UCSD-AML1 (cell line): ENCODE measurements around the gene STAB2.
"Not testable (repeated sequence)": the region's sequence is repeated elsewhere in the genome, so short reads cannot be mapped to it uniquely, and the experiment has no call there.

Experiments used
- DNase-seq: peaks from one replicate; lab custom pipeline; 2025; ENCODE audit not compliant: unreplicated experiment; lab: John Stamatoyannopoulos, UW

STAB2 gene

DNA sequence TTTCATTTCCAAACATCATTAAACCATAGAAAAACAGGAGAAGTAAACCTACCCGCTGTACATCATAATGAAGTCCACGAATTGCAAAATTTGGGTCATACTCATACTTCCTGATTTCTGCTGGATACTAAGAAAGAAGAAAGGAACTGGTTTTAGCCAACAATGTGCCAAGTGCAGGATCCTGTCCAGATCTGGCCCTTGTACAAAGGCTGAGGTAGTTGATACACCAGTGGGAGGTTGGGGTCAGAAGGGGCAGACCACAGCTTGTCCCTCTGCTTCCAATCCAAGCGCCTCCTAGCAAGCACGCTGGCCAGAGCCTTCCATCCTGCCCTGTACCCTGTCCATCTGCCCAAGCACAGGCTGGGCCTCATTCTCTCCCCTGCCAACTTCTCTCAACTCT, 219.7 kb downstream of the STAB2 start:
- no peak for DNase-seq

DNA sequence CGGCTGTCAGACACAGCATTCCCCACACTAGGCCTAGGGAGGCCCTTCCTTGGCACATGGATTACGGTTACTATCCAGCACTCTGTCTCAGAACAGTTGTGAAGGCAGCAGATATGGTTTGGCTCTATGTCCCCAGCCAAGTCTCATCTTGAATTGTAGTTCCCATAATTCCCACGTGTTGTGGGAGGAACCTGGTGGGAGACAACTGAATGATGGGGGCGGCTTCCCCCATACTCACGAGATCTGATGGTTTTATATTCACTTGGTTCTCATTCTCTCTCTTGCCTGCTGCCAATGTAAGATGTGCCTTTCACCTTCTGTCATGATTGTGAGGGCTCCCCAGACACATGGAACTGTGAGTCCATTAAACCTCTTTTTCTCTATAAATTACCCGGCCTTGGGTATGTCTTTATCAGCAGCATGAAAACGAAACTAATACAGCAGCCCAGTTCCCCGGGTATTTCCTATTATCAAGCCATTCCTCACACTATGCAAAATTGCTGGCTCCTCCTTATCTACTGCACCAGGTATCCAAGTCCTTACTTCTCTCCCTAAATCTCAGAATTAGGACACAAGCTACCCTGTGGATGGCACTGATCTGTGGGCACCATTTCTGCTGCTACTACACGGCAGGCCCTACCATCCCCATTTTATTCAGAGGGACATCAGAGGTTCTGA, 220.6 kb downstream of the STAB2 start:
- DNase-seq, result no peak

DNA sequence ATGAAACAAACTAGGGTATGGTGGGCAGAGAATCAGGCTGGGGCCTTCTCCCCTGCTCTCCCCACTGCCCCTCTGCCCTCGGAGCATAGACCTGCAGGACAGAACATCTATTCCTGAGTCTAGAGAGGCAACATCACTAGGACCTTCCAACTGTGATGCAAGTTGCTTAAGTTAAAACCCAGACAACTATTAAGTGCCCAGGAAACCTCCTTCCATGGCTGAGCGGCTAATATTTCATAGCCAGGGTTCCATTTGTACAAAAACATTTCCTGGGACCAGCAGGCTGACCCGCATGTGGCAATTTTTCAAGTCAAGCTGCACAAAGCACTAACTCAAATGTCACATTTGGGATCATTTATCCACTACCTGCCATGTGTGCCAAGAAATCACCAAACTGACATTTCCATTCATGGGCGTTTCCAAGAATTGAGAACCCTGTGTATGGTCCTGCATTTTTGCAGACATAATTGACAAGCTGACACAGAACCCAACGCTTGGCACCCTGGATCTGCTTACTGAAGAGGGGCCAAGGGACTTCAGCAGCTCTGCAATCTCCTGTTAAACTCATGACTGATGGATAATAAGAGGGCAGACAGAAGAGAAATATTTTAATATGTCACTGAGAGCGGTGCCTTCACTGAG, 221.3 kb downstream of the STAB2 start:
- DNase-seq, result no peak

DNA sequence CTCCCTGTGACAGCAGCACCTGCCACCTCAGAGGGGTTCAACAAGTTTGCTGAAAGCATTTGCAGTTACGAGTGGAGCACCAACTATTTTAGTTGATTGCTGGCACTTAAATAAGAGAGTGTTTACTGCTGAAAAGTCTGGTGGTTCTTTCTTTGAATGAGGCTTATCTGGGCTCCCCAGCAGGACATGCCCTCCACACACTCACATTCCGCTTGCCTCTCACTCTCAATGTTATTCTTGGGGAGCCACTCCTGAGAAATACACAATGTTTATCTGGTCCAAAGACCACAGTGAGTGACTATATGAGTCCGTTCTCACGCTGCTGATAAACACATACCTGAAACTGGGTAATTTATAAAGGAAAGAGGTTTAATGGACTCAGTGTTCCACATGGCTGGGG, 222.1 kb downstream of the STAB2 start:
- DNase-seq, result no peak

DNA sequence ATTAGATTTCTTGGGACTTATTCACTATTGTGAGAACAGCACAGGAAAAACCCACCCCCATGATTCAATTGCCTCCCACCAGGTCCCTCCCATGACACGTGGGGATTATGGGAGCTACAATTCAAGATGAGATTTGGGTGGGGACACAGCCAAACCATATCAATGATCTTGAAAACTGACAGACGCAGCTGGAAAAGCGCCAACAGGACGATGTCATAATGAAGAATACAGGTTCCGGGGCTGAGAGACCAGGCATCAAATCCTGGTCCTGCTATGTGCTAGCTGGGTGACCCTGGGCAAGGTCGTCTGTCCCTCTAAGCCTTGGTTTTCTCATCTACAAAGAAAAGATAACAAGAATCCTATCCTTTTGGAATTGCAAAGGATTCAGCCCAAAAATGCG, 222.6 kb downstream of the STAB2 start:
- DNase-seq, result not testable (repeated sequence)

DNA sequence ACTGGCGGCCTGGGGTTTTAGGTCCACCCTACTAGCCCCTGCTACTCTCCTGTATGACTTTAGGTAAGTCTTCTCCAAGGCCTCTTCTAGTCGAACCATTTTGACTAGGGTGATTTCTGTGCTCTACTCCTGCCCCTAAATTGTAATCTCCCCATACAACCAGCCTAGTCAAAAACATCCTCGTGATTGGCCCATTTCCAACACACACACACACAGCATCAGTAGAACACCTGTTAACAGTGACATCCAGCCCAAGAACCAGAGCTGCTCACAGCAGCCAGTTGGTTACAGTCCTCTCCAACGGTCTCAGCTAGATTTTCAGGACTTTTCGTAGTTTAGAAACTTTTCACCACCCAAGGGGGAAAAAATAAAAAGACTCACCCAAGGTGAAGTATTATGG, 223.0 kb downstream of the STAB2 start:
- no peak for DNase-seq

DNA sequence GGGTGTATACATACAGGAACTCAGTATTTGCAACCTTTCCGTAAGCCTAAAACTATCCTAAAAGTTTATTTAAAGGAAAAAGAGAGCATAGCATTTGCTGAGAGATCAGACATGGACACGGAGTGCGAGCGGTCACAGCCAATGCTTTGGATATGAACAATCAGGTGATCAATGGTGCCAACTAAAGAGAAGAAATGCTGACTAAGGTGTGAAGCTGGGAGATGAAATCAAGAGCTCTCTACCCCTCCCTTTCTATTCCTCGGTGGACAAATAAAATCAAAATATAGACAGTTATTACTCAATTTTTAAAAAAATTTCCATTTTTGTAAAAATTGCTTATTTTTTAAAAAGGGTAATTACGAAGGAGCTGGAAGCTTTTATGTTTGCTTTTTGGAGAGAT, 224.7 kb downstream of the STAB2 start:
- no peak for DNase-seq

DNA sequence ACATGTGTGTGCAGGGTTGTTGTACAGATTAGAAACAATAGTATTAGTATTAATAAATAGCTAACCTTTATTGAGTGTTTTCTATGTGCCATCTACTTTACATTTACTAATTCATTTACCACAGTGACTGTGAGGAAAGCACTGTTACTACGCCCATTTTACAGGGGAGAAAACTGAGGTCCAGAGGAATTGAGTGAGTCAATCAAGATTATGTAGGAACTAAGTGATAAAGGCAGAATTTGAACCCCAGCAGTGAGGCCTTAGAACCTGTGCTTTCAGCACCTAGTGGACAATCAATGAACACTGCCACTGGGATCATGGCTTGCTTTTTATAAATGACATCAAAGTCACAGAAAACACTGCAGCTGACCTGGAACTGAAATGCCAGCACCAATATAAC, 225.7 kb downstream of the STAB2 start:
- no peak for DNase-seq

DNA sequence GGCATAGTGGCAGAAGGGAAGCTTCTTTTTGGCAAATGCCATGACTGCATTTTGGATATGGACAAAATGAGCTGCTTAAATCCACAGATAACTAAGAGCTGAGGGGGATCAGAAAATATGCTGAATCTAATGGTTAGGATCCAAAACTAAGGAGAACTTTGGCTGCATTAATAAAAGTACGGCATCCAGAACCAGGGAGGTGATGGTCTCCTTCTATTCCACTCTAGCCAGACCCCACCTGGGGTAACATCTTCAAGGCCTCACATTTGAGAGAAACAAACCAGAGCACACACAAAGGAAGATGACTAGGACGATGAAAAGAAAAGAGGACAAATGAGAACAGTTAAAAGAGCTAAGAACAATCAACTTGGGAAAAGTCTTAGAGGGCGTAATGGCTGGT, 226.4 kb downstream of the STAB2 start:
- no peak for DNase-seq

DNA sequence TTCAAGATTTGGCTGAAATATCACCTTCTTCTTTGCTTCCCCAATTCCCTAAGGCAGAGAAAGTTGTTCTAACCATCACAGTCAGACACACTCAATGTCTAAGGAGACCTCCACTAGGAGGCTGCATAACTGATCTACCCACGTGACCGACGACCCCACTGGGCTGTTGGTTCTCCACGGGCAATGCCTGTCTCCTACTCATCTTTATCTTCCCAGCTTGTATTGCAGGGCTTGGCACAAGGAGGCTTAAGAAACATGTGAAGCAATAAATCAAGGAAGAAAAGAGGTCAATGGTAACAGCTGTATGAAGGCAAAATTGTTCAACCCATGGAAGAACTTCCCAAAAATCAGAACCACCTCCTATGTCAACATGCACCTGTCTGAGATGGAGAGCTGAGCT, 226.9 kb downstream of the STAB2 start:
- DNase-seq, result no peak

DNA sequence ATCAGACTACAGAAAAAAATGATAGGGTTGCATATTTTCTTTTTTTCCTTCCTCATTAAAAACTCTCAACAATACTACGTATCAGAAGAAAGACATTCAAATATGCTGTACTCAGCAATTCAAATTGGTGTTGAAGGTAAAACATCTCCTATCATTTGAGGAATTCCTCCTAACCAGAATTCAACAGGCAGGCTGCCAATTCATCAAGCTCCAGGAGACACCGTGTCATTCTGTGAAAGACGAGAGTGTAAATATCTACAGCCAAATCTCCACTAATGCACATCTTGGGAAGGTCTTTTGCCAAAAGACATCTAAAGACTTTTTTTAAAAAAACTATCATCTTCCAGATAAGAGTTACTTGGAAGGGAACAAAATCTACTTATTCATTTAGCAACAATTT, 227.4 kb downstream of the STAB2 start:
- no peak for DNase-seq
